Parathyroid adenoma (tissue), 2 donors: Measurements from ENCODE around the gene KREMEN1.

Experiments
- H2AFZ ChIP-seq: fragments of 300-600 bp; sonication (generic); one replicate; pipeline ENCODE4 v1.7.0; 2017; ENCODE audit warnings: antibody characterized with exemption, mild to moderate bottlenecking
- H3K27ac ChIP-seq: fragments of 300-600 bp; sonication (generic); one replicate; pipeline ENCODE4 v1.7.0; 2017
- H3K27me3 ChIP-seq: fragments of 300-600 bp; sonication (generic); one replicate; pipeline ENCODE4 v1.7.0; 2017; ENCODE audit warnings: low read length; ENCODE audit not compliant: control insufficient read depth, insufficient read depth
- H3K36me3 ChIP-seq: fragments of 300-600 bp; sonication (generic); one replicate; pipeline ENCODE4 v1.7.0; 2017; ENCODE audit warnings: low read length; ENCODE audit not compliant: control insufficient read depth, insufficient read depth
- H3K4me1 ChIP-seq: fragments of 300-600 bp; sonication (generic); one replicate; pipeline ENCODE4 v1.7.0; 2017; ENCODE audit warnings: control low read depth
- H3K4me2 ChIP-seq: fragments of 300-600 bp; sonication (generic); one replicate; pipeline ENCODE4 v1.7.0; 2017; ENCODE audit warnings: low read length
- H3K4me3 ChIP-seq: fragments of 300-600 bp; sonication (generic); one replicate; pipeline ENCODE4 v1.7.0; 2017; ENCODE audit warnings: low read depth, low read length
- H3K79me2 ChIP-seq: fragments of 300-600 bp; sonication (generic); one replicate; pipeline ENCODE4 v1.7.0; 2017; ENCODE audit warnings: control low read depth
- H3K9ac ChIP-seq: fragments of 300-600 bp; sonication (generic); one replicate; pipeline ENCODE4 v1.7.0; 2017; ENCODE audit warnings: mild to moderate bottlenecking
- H3K9me3 ChIP-seq: fragments of 300-600 bp; sonication (generic); one replicate; pipeline ENCODE4 v1.7.0; 2017; ENCODE audit warnings: low read length; ENCODE audit not compliant: control insufficient read depth
- CTCF ChIP-seq: fragments of 300-600 bp; sonication (generic); IDR thresholded peaks from one replicate; pipeline ENCODE4 v1.7.0; 2017; ENCODE audit warnings: antibody characterized with exemption, mild to moderate bottlenecking
- donor health status: primary hyperparathyroidism.

Gene KREMEN1

GRCh38 chr22:29190051-29190450, 117.2 kb downstream of the KREMEN1 start:
- H3K4me1 ChIP-seq, result no peaks in the 10 kb centered on the region
- no peak for TF ChIP-seq CTCF

GRCh38 chr22:29190918-29191317, 118.1 kb downstream of the KREMEN1 start:
- Histone ChIP-seq H3K27ac (no peak overlapping the region), H3K9ac (no peak overlapping the region), H2AFZ (no peak overlapping the region), H3K4me2 (no peak overlapping the region), H3K79me2 (no peaks in the 10 kb centered on the region), H3K4me3 (no peak overlapping the region), H3K36me3 (no peaks in the 10 kb centered on the region), H3K4me1 (no peaks in the 10 kb centered on the region), H3K9me3 (no peaks in the 10 kb centered on the region), H3K27me3 (no peaks in the 10 kb centered on the region)
- TF ChIP-seq CTCF, result no peak

More at GRCh38 chr22:29190051-29190450, 117.2 kb downstream of the KREMEN1 start:
- Histone ChIP-seq H3K9me3 (no peaks in the 10 kb centered on the region), H3K9ac (no peak overlapping the region), H3K36me3 (no peaks in the 10 kb centered on the region), H3K27me3 (no peaks in the 10 kb centered on the region), H3K4me3 (no peak overlapping the region), H3K4me2 (no peak overlapping the region), H2AFZ (no peak overlapping the region), H3K79me2 (no peaks in the 10 kb centered on the region), H3K27ac (no peak overlapping the region)

- no peaks in the 10 kb centered on the region for H3K9me3 ChIP-seq
- H2AFZ ChIP-seq, result no peak overlapping the region
- no peaks in the 10 kb centered on the region for H3K27me3 ChIP-seq
- H3K4me2 ChIP-seq, result no peak overlapping the region
- H3K4me1 ChIP-seq, result no peaks in the 10 kb centered on the region
- no peaks in the 10 kb centered on the region for H3K36me3 ChIP-seq
- no peaks in the 10 kb centered on the region for H3K79me2 ChIP-seq
- H3K27ac ChIP-seq, result no peak overlapping the region
- TF ChIP-seq CTCF, result no peak
- no peak overlapping the region for H3K4me3 ChIP-seq
- H3K9ac ChIP-seq, result no peak overlapping the region
These were observed 120.2 kb downstream of the KREMEN1 start for GRCh38 chr22:29193021-29193420.

GRCh38 chr22:29194184-29194583, 121.3 kb downstream of the KREMEN1 start:
- H3K9ac ChIP-seq, result no peak overlapping the region
- H2AFZ ChIP-seq, result no peak overlapping the region
- H3K4me2 ChIP-seq, result no peak overlapping the region
- H3K36me3 ChIP-seq, result no peaks in the 10 kb centered on the region
- H3K27ac ChIP-seq, result no peak overlapping the region
- H3K4me1 ChIP-seq, result no peaks in the 10 kb centered on the region
- no peaks in the 10 kb centered on the region for H3K27me3 ChIP-seq
- no peak for TF ChIP-seq CTCF
- no peaks in the 10 kb centered on the region for H3K79me2 ChIP-seq
- H3K9me3 ChIP-seq, result no peaks in the 10 kb centered on the region
- no peak overlapping the region for H3K4me3 ChIP-seq

- Histone ChIP-seq H3K4me3 (no peak overlapping the region), H3K9ac (no peak overlapping the region), H3K27me3 (no peaks in the 10 kb centered on the region), H3K27ac (no peak overlapping the region), H3K36me3 (no peaks in the 10 kb centered on the region), H2AFZ (peak overlapping the region; percentile 46), H3K79me2 (no peaks in the 10 kb centered on the region), H3K4me2 (no peak overlapping the region), H3K4me1 (no peaks in the 10 kb centered on the region), H3K9me3 (no peaks in the 10 kb centered on the region)
- TF ChIP-seq CTCF, result no peak
These were observed 122.5 kb downstream of the KREMEN1 start for GRCh38 chr22:29195118-29195963.
